Body of pancreas (tissue), 4 donors: ENCODE measurements around the gene PCDH15. TPM values are rescaled to one million over a fixed set of nuclear protein-coding genes. Genes with fewer than 3 reads are reported as not detected.

Source experiments
- ATAC-seq: fragments of 150-250 bp; one replicate; pipeline ENCODE4 v1.9.1; 2016
- DNase-seq, 4 donors: peaks; one replicate each; pipeline ENCODE4 v3.0.0-alpha.2; 2019
- H3K27ac ChIP-seq, 4 donors: fragments of 200-600 bp; sonication (generic); 1 replicate in 3 of 4; 2 replicates in 1 of 4; pipeline versions ENCODE4 v1.5.1 to v1.6.1; 2016 to 2019; ENCODE audit warnings: mild to moderate bottlenecking in 1 of 4, mixed read lengths in 1 of 4, moderate library complexity in 1 of 4
- H3K27me3 ChIP-seq, 2 donors: fragments of 200-600 bp; sonication (generic); one replicate each; pipeline ENCODE4 v1.6.0; 2016; ENCODE audit warnings: mild to moderate bottlenecking in 1 of 2
- H3K36me3 ChIP-seq, 2 donors: fragments of 200-600 bp; sonication (generic); replicated peaks in 1 of 2; 2 replicates each; pipeline ENCODE4 v1.5.1; 2016; ENCODE audit warnings: low read depth in 2 of 2; ENCODE audit not compliant: insufficient read depth in 1 of 2
- H3K4me1 ChIP-seq: fragments of 200-600 bp; sonication (generic); one replicate; pipeline ENCODE4 v1.6.0; 2016
- H3K4me3 ChIP-seq, 2 donors: fragments of 200-600 bp; sonication (generic); 1 replicate in 1 of 2; 2 replicates in 1 of 2; pipeline ENCODE4 v1.5.1; 2016 to 2019
- H3K9me3 ChIP-seq, 3 donors: fragments of 200-600 bp; sonication (generic); 1 replicate in 2 of 3; 2 replicates in 1 of 3; pipeline ENCODE4 v1.5.1; 2016
- CTCF ChIP-seq, 7 experiments: fragments of 450-650 bp in 4 of 7; fragments of 200-600 bp in 3 of 7; sonication (generic) in 3 of 7; IDR thresholded peaks; one replicate each; pipeline ENCODE4 v1.5.1; 2016 to 2019; ENCODE audit warnings: antibody characterized with exemption in 7 of 7
- POLR2A ChIP-seq, 3 donors: fragments of 450-650 bp; IDR thresholded peaks; one replicate each; pipeline ENCODE4 v1.6.1; 2016; ENCODE audit warnings: antibody characterized with exemption in 3 of 3, mild to moderate bottlenecking in 2 of 3
- WGBS, 2 donors: methylation state at CpG; one replicate each; pipeline ENCODE4 v1.1.5; 2017; 5-methylcytosine and 5-hydroxymethylcytosine counted together
- intact Hi-C: fragments of 100-400 bp; cut with DNase I; formaldehyde crosslinking; loops from one replicate; pipeline ENCODE4 v1.15.1; 2023
- total RNA-seq, 2 donors: library from RNA; depleted of rRNA; stranded (reverse); fragments of >200 nt; gene quantifications; one replicate each; pipeline ENCODE4 v1.1.0, GENCODE V29; 2016

Gene PCDH15
- total RNA-seq, 2 donors from 2014 or later, result not detected

GRCh38 chr10:53841483-53842145, 959.4 kb downstream of the PCDH15 start:
- Histone ChIP-seq H3K27ac (no peak overlapping the region), H3K4me1 (no peaks in the 10 kb centered on the region), H3K9me3 (no peaks in the 10 kb centered on the region), H3K4me3 (no peak overlapping the region), H3K36me3 (no peaks in the 10 kb centered on the region), H3K27me3 (no peaks in the 10 kb centered on the region)
- TF ChIP-seq POLR2A (IDR thresholded peaks at IDR 0.05), result no peak
- TF ChIP-seq CTCF (IDR thresholded peaks at IDR 0.05), result no peak
- no peak for ATAC-seq
- no peak for DNase-seq
- intact Hi-C loops, result no loop called here
- 49 to 57% methylated on average over 9 of the region's 9 CpGs for WGBS, 2 donors

DNA sequence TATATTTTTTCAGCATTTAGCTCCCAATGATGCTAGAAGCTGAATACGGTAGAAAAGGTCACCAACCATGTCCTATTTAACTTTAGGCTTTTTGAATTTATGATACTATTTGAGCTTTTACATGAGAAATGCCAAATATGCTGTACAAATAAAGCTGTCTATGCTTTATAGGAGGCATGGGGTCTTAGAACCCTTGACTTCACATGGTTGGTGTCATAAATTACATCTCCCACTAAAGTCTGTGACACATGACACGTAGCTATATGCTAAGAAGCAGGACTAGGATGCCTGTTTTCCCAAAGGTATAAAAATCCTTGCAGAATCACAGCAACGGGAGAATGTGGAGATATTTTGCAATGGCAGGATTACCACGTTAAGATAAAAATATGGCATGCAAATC, 960.4 kb downstream of the PCDH15 start:
- Histone ChIP-seq H3K4me3 (no peak overlapping the region), H3K36me3 (no peaks in the 10 kb centered on the region), H3K9me3 (no peaks in the 10 kb centered on the region), H3K27ac (no peak overlapping the region), H3K4me1 (no peaks in the 10 kb centered on the region), H3K27me3 (no peaks in the 10 kb centered on the region)
- WGBS, 2 donors, result 33 to 36% methylated on average over 4 of the region's 4 CpGs
- TF ChIP-seq POLR2A (IDR thresholded peaks at IDR 0.05) (no peak), CTCF (IDR thresholded peaks at IDR 0.05) (no peak)
- intact Hi-C loops, result no loop called here
- DNase-seq, result no peak
- no peak for ATAC-seq

GRCh38 chr10:53839440-53840039, 961.5 kb downstream of the PCDH15 start:
- WGBS, 2 donors, result 15 to 17% methylated on average over 2 of the region's 2 CpGs
- ATAC-seq, result no peak
- H3K9me3 ChIP-seq, result no peaks in the 10 kb centered on the region
- H3K4me1 ChIP-seq, result no peaks in the 10 kb centered on the region
- H3K27ac ChIP-seq, result no peak overlapping the region
- intact Hi-C loops, result no loop called here
- no peak overlapping the region for H3K4me3 ChIP-seq
- H3K27me3 ChIP-seq, result no peaks in the 10 kb centered on the region
- TF ChIP-seq POLR2A (IDR thresholded peaks at IDR 0.05) (no peak), CTCF (IDR thresholded peaks at IDR 0.05) (peak in 6 of 7 experiments; percentile 27 to 60 (median 32))
- no peak for DNase-seq
- no peaks in the 10 kb centered on the region for H3K36me3 ChIP-seq

GRCh38 chr10:53836638-53837037, 964.4 kb downstream of the PCDH15 start:
- no peaks in the 10 kb centered on the region for H3K27me3 ChIP-seq
- 72 to 78% methylated on average over 1 of the region's 1 CpG for WGBS, 2 donors
- no peak overlapping the region for H3K27ac ChIP-seq
- intact Hi-C loops, result no loop called here
- no peaks in the 10 kb centered on the region for H3K4me1 ChIP-seq
- DNase-seq, result no peak
- no peaks in the 10 kb centered on the region for H3K9me3 ChIP-seq
- H3K36me3 ChIP-seq, result no peaks in the 10 kb centered on the region
- no peak for ATAC-seq
- H3K4me3 ChIP-seq, result no peak overlapping the region
- no peak for TF ChIP-seq CTCF (IDR thresholded peaks at IDR 0.05)
- TF ChIP-seq POLR2A (IDR thresholded peaks at IDR 0.05), result no peak

DNA sequence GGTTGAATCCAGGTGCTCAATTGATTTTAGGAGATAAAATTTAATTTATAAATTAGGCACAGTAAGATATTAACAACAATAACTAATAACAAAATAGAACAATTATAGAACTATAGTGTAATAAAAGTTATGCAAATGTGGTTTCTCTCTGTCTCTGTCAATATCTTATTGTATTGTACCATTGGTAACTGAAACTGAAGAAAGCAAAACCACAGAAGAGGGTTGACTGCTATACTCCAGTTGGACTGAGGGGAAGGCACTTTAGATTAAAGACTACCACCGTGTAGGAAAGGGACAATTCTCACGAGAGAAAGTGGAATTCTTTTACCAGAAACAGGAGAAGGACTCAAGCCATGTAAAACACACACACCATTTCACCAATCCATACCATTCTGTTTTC, 967.1 kb downstream of the PCDH15 start:
- intact Hi-C loops, result no loop called here
- 35 to 42% methylated on average over 2 of the region's 2 CpGs for WGBS, 2 donors
- TF ChIP-seq POLR2A (IDR thresholded peaks at IDR 0.05) (no peak), CTCF (IDR thresholded peaks at IDR 0.05) (no peak)

More for the DNA sequence above, 967.1 kb downstream of the PCDH15 start:
- Histone ChIP-seq H3K4me1 (no peaks in the 10 kb centered on the region), H3K27ac (no peak overlapping the region), H3K4me3 (no peak overlapping the region), H3K27me3 (no peaks in the 10 kb centered on the region), H3K36me3 (no peaks in the 10 kb centered on the region), H3K9me3 (no peaks in the 10 kb centered on the region)
- DNase-seq (no peak), ATAC-seq (no peak)
